ENCODE data around the gene SLC30A5.

GRCh38 chr5:69148981-69149675 is 55.3 kb downstream of the SLC30A5 start:
- no peak for TF ChIP-seq CTCF (conservative IDR thresholded peaks at IDR 0.05)
- TF ChIP-seq ZFX (IDR thresholded peaks at IDR 0.05), result no peak

Data from C4-2B (cell line).